OCI-LY1 (cell line): Measurements from ENCODE around the gene IMPG2.

ENCODE experiments used
- H2AFZ ChIP-seq: fragments of 200-600 bp; sonication (generic), shearing (Covaris generic); 2 replicates; pipeline ENCODE4 v1.6.0; 2014; ENCODE audit warnings: antibody characterized with exemption, mild to moderate bottlenecking, low read length
- H3F3A ChIP-seq: fragments of 200-600 bp; sonication (generic), shearing (Covaris generic); 2 replicates; pipeline ENCODE4 v1.6.0; 2014; ENCODE audit warnings: mild to moderate bottlenecking, antibody characterized with exemption, low read length, moderate library complexity; ENCODE audit not compliant: insufficient read depth
- H3K27ac ChIP-seq: fragments of 200-600 bp; sonication (generic); 2 replicates; pipeline ENCODE4 v1.5.1; 2014; ENCODE audit warnings: low read length, mixed run types, mild to moderate bottlenecking, low read depth; ENCODE audit not compliant: poor library complexity, severe bottlenecking
- H3K27me3 ChIP-seq: fragments of 200-600 bp; sonication (generic); 2 replicates; pipeline ENCODE4 v1.6.0; 2014; ENCODE audit warnings: antibody characterized with exemption, mild to moderate bottlenecking, low read length, moderate library complexity; ENCODE audit not compliant: insufficient read depth
- H3K36me3 ChIP-seq: fragments of 200-600 bp; sonication (generic); 2 replicates; pipeline ENCODE4 v1.6.1; 2014; ENCODE audit warnings: mild to moderate bottlenecking, antibody characterized with exemption, low read length, moderate library complexity, mixed read lengths; ENCODE audit not compliant: insufficient read depth
- H3K4me1 ChIP-seq: fragments of 200-600 bp; sonication (generic); 2 replicates; pipeline ENCODE4 v1.5.1; 2014; ENCODE audit warnings: mild to moderate bottlenecking, low read length, moderate library complexity; ENCODE audit not compliant: insufficient read depth, severe bottlenecking
- H3K4me2 ChIP-seq: fragments of 200-600 bp; sonication (generic), shearing (Covaris generic); 2 replicates; pipeline ENCODE4 v1.6.1; 2014; ENCODE audit warnings: low read length
- H3K4me3 ChIP-seq: fragments of 200-600 bp; sonication (generic); 2 replicates; pipeline ENCODE4 v1.5.1; 2014; ENCODE audit warnings: low read length, low read depth, mild to moderate bottlenecking, mixed read lengths; ENCODE audit not compliant: poor library complexity, severe bottlenecking
- H3K79me2 ChIP-seq: fragments of 200-600 bp; shearing (Covaris generic); 2 replicates; pipeline ENCODE4 v1.6.1; 2016; ENCODE audit warnings: mixed run types, low read length, mixed read lengths; ENCODE audit not compliant: insufficient read depth
- H3K9ac ChIP-seq: fragments of 200-600 bp; sonication (generic), shearing (Covaris generic); 2 replicates; pipeline ENCODE4 v1.6.1; 2014; ENCODE audit warnings: mild to moderate bottlenecking, low read length, mixed read lengths
- H3K9me2 ChIP-seq: fragments of 200-600 bp; sonication (generic), shearing (Covaris generic); 2 replicates; pipeline ENCODE4 v1.6.1; 2014; ENCODE audit warnings: low read depth, mild to moderate bottlenecking, low read length, mixed read lengths
- H3K9me3 ChIP-seq: fragments of 200-600 bp; shearing (Covaris generic); 2 replicates; pipeline ENCODE4 v1.6.1; 2014; ENCODE audit warnings: low read length, mixed read lengths
- H4K20me1 ChIP-seq: fragments of 200-600 bp; sonication (generic), shearing (Covaris generic); 2 replicates; pipeline ENCODE4 v1.6.0; 2016; ENCODE audit warnings: mild to moderate bottlenecking, low read length; ENCODE audit not compliant: insufficient read depth
- CTCF ChIP-seq: fragments of 200-600 bp; sonication (generic), shearing (Covaris generic); IDR thresholded peaks from 2 replicates; pipeline ENCODE4 v1.5.1; 2017; ENCODE audit warnings: mild to moderate bottlenecking, antibody characterized with exemption, low read length, moderate library complexity, mixed read lengths
- EZH2 ChIP-seq: fragments of 200-600 bp; sonication (generic), shearing (Covaris generic); IDR thresholded peaks from 2 replicates; pipeline ENCODE4 v1.8.0; 2017; ENCODE audit warnings: borderline replicate concordance, mixed run types, mild to moderate bottlenecking, antibody characterized with exemption, low read length, moderate library complexity, mixed read lengths

The IMPG2 gene

GRCh38 chr3:101256511-101256910 lies 63.9 kb downstream of the IMPG2 start:
- TF ChIP-seq EZH2 (no peak), CTCF (no peak)
- Histone ChIP-seq H3K9me2 (no peaks in the 10 kb centered on the region), H3K9me3 (no peaks in the 10 kb centered on the region), H3K4me1 (peaks cover 8% of the 10 kb centered on the region), H3K9ac (no peak overlapping the region), H3K79me2 (no peaks in the 10 kb centered on the region), H3K27ac (no peak overlapping the region), H3K27me3 (no peaks in the 10 kb centered on the region), H2AFZ (no peak overlapping the region), H4K20me1 (no peaks in the 10 kb centered on the region), H3K36me3 (no peaks in the 10 kb centered on the region), H3K4me2 (no peak overlapping the region), H3F3A (no peaks in the 10 kb centered on the region), H3K4me3 (no peak overlapping the region)

GRCh38 chr3:101255441-101255840 lies 64.9 kb downstream of the IMPG2 start:
- Histone ChIP-seq H3K9me2 (no peaks in the 10 kb centered on the region), H2AFZ (no peak overlapping the region), H3K27me3 (no peaks in the 10 kb centered on the region), H3K4me1 (peaks cover 8% of the 10 kb centered on the region), H3K9me3 (no peaks in the 10 kb centered on the region), H3K36me3 (no peaks in the 10 kb centered on the region), H3K4me3 (no peak overlapping the region), H3K27ac (no peak overlapping the region), H3K79me2 (no peaks in the 10 kb centered on the region), H3K9ac (no peak overlapping the region), H3K4me2 (no peak overlapping the region), H4K20me1 (no peaks in the 10 kb centered on the region), H3F3A (no peaks in the 10 kb centered on the region)
- TF ChIP-seq EZH2 (no peak), CTCF (no peak)

GRCh38 chr3:101253396-101253795 lies 67.0 kb downstream of the IMPG2 start:
- no peak overlapping the region for H3K27ac ChIP-seq

More at GRCh38 chr3:101253396-101253795, 67.0 kb downstream of the IMPG2 start:
- TF ChIP-seq CTCF (no peak), EZH2 (no peak)
- H3K9me3 ChIP-seq: no peaks in the 10 kb centered on the region
- H3F3A ChIP-seq: no peaks in the 10 kb centered on the region
- no peak overlapping the region for H3K9ac ChIP-seq
- H3K4me1 ChIP-seq: no peaks in the 10 kb centered on the region
- H3K4me2 ChIP-seq: no peak overlapping the region
- no peaks in the 10 kb centered on the region for H3K9me2 ChIP-seq
- H2AFZ ChIP-seq: no peak overlapping the region
- H3K27me3 ChIP-seq: no peaks in the 10 kb centered on the region
- H4K20me1 ChIP-seq: no peaks in the 10 kb centered on the region
- H3K36me3 ChIP-seq: no peaks in the 10 kb centered on the region
- H3K79me2 ChIP-seq: no peaks in the 10 kb centered on the region
- no peak overlapping the region for H3K4me3 ChIP-seq
